Measurements from ENCODE around the gene ITIH2.
A peak's percentile ranks its signal among the peaks of the same experiment; 100 is the strongest.
"Not testable (repeated sequence)": the region's sequence is repeated elsewhere in the genome, so short reads cannot be mapped to it uniquely, and the experiment has no call there.

ITIH2 gene

GRCh38 chr10:7696545-7696944 is 6.6 kb upstream of the ITIH2 start:
- FAIRE-seq (no peak), DNase-seq (ENCODE audit: low spot score) (peak; percentile 48)

GRCh38 chr10:7697426-7697825 is 5.7 kb upstream of the ITIH2 start:
- DNase-seq (ENCODE audit: low spot score) (no peak), FAIRE-seq (no peak)

- DNase-seq (ENCODE audit: low spot score) (peak; percentile 29), FAIRE-seq (no peak)
Measured at GRCh38 chr10:7700577-7701125, 2.5 kb upstream of the ITIH2 start.

GRCh38 chr10:7701158-7701742 is 1.9 kb upstream of the ITIH2 start:
- FAIRE-seq: no peak
- DNase-seq (ENCODE audit: low spot score): no peak

- no peak for DNase-seq (ENCODE audit: low spot score)
- no peak for FAIRE-seq
Measured at GRCh38 chr10:7702288-7702812, 766 bp upstream of the ITIH2 start.

GRCh38 chr10:7704071-7705016 is 1.2 kb downstream of the ITIH2 start:
- FAIRE-seq: no peak
- DNase-seq (ENCODE audit: low spot score): no peak

- no peak for FAIRE-seq
- DNase-seq (ENCODE audit: low spot score): no peak
Measured at GRCh38 chr10:7705341-7705740, 2.2 kb downstream of the ITIH2 start.

GRCh38 chr10:7706534-7707073 is 3.5 kb downstream of the ITIH2 start:
- FAIRE-seq (no peak), DNase-seq (ENCODE audit: low spot score) (no peak)

- no peak for DNase-seq (ENCODE audit: low spot score)
Measured at GRCh38 chr10:7707102-7707501, 4.0 kb downstream of the ITIH2 start.

GRCh38 chr10:7707858-7708622 is 4.9 kb downstream of the ITIH2 start:
- no peak for FAIRE-seq
- no peak for DNase-seq (ENCODE audit: low spot score)

More at GRCh38 chr10:7707102-7707501, 4.0 kb downstream of the ITIH2 start:
- no peak for FAIRE-seq

GRCh38 chr10:7708832-7709231 is 5.7 kb downstream of the ITIH2 start:
- FAIRE-seq (no peak), DNase-seq (ENCODE audit: low spot score) (no peak)

GRCh38 chr10:7710446-7710845 is 7.3 kb downstream of the ITIH2 start:
- no peak for FAIRE-seq

GRCh38 chr10:7711075-7711474 is 8.0 kb downstream of the ITIH2 start:
- DNase-seq (ENCODE audit: low spot score); FAIRE-seq: not testable (repeated sequence)

More at GRCh38 chr10:7710446-7710845, 7.3 kb downstream of the ITIH2 start:
- no peak for DNase-seq (ENCODE audit: low spot score)

GRCh38 chr10:7715515-7715914 is 12.4 kb downstream of the ITIH2 start:
- FAIRE-seq (no peak), DNase-seq (ENCODE audit: low spot score) (no peak)

GRCh38 chr10:7717767-7718166 is 14.7 kb downstream of the ITIH2 start:
- FAIRE-seq (no peak), DNase-seq (ENCODE audit: low spot score) (no peak)

GRCh38 chr10:7718685-7719084 is 15.6 kb downstream of the ITIH2 start:
- DNase-seq (ENCODE audit: low spot score): no peak
- FAIRE-seq: no peak

GRCh38 chr10:7720478-7720877 is 17.4 kb downstream of the ITIH2 start:
- DNase-seq (ENCODE audit: low spot score) (no peak), FAIRE-seq (no peak)

GRCh38 chr10:7722927-7723529 is 19.9 kb downstream of the ITIH2 start:
- FAIRE-seq (no peak), DNase-seq (ENCODE audit: low spot score) (no peak)

- no peak for FAIRE-seq
- DNase-seq (ENCODE audit: low spot score): no peak
Measured at GRCh38 chr10:7734821-7735220, 31.7 kb downstream of the ITIH2 start.

GRCh38 chr10:7738536-7739407 is 35.7 kb downstream of the ITIH2 start:
- no peak for DNase-seq (ENCODE audit: low spot score)
- FAIRE-seq: no peak

All from urothelium cell line (cell line).